GM12865 (cell line): ENCODE measurements around the gene PTPRK.

ENCODE experiments used
- DNase-seq: peaks from one replicate; pipeline ENCODE4 v3.0.0; 2010; ENCODE audit warnings: low read depth
- H3K4me3 ChIP-seq: 2 replicates; pipeline ENCODE4 v1.5.1; 2011; ENCODE audit warnings: mild to moderate bottlenecking, low read depth, low read length, control low read depth
- TF ChIP-seq, protein P1 (sequence below): IDR thresholded peaks from 2 replicates; pipeline ENCODE4 v1.5.1; 2011; ENCODE audit warnings: low read length, control low read depth, low read depth, inconsistent platforms; ENCODE audit not compliant: insufficient read depth; ENCODE audit errors: missing control alignments

Gene PTPRK

DNA sequence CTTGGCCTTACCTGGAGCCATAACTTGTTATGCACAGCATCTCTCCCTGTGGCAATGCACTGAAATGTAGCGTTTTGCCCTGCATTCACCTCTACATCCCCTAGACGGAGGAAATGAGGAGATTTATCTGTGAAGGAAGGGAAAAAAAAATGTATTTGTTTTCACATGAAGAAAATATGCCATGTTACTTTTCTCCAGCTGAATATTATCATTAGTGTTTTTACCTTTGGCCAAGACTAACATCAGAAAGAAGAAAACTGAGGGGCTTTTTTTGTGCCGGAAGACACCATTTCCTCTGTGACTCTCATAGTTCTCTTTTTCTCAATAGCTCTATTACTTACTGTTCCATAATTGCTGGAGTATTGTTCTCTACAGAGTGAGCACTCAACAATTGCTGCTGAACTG lies 280.4 kb downstream of the PTPRK start:
- peak; percentile 5 for DNase-seq
- TF ChIP-seq, protein P1, sequence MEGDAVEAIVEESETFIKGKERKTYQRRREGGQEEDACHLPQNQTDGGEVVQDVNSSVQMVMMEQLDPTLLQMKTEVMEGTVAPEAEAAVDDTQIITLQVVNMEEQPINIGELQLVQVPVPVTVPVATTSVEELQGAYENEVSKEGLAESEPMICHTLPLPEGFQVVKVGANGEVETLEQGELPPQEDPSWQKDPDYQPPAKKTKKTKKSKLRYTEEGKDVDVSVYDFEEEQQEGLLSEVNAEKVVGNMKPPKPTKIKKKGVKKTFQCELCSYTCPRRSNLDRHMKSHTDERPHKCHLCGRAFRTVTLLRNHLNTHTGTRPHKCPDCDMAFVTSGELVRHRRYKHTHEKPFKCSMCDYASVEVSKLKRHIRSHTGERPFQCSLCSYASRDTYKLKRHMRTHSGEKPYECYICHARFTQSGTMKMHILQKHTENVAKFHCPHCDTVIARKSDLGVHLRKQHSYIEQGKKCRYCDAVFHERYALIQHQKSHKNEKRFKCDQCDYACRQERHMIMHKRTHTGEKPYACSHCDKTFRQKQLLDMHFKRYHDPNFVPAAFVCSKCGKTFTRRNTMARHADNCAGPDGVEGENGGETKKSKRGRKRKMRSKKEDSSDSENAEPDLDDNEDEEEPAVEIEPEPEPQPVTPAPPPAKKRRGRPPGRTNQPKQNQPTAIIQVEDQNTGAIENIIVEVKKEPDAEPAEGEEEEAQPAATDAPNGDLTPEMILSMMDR: no peak
- no peak overlapping the region for H3K4me3 ChIP-seq

DNA sequence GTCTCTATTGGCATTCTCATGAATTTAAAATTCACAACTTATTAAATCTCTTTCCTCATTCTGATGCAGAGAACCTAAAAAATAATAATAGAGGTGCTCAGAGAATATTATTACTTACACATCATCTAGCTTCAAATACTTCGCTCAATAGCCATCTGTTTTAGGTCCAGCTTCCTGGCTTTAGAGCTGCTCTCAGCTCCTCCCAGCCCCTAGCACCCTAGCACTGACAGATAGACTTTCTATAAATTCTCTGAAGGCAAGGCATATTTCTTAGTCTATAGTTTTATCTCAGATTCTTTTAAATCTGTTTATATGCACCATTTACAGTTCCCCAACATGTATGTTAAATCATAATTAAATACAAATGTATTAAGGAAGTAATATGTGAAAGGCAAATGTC lies 281.3 kb downstream of the PTPRK start:
- H3K4me3 ChIP-seq: no peak overlapping the region
- DNase-seq: no peak
- TF ChIP-seq, protein P1: no peak

DNA sequence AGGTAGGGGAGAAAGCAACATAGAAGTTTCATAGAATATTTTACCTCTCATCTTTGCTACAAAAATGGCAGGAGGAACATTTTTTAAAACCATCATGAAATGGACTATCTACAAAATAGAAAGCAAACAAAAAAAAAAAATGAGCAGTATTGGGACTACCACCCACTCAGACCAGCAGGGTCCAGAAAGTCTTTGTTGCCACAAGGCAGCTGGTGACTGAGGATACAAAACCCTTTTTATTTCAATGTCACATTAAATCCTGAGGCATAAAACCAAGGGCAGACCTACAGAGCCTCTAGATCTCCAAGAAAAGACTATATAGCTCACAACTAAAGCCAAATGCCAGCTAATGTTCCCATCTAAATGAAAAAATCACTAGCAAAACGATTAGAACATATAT lies 282.2 kb downstream of the PTPRK start:
- TF ChIP-seq, protein P1: no peak
- H3K4me3 ChIP-seq: no peak overlapping the region
- DNase-seq: no peak

DNA sequence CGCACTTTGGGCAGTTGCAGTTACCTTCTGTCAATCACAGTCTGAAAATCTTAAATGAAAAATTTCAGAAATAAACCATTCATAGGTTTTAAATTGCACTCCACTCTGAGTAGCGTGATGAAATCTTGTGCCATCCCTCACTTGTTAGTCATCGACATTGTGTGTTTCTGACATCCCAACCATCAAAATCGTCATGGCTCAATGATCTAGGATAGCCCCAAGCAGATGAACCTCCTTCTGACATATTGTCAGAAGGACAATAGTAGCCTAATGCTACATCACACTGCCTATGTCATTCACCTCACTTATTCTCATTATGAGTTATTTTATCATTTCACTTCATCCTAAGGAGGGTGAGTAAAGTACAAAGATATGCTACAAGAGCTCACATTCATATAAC lies 284.8 kb downstream of the PTPRK start:
- DNase-seq: no peak
- TF ChIP-seq, protein P1: no peak
- H3K4me3 ChIP-seq: no peak overlapping the region

DNA sequence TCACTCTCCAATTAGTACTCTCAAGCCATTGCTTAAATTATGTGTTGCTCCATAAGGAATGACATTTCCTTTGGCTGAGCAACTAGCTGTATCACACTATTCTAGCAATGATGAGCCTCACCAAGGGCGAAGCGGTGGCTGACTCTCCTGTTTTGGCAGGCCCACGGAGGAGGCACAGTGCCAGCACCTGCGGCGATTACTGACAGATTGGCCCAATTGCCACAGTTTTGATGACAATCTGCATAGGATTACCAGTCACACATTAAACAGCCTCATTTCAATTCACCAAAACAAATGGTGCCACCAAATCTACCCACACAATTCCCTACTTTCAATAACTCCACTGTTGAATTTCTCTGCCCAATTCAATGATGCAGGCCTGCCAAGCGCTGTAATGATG lies 286.9 kb downstream of the PTPRK start:
- no peak overlapping the region for H3K4me3 ChIP-seq
- TF ChIP-seq, protein P1: no peak
- no peak for DNase-seq

DNA sequence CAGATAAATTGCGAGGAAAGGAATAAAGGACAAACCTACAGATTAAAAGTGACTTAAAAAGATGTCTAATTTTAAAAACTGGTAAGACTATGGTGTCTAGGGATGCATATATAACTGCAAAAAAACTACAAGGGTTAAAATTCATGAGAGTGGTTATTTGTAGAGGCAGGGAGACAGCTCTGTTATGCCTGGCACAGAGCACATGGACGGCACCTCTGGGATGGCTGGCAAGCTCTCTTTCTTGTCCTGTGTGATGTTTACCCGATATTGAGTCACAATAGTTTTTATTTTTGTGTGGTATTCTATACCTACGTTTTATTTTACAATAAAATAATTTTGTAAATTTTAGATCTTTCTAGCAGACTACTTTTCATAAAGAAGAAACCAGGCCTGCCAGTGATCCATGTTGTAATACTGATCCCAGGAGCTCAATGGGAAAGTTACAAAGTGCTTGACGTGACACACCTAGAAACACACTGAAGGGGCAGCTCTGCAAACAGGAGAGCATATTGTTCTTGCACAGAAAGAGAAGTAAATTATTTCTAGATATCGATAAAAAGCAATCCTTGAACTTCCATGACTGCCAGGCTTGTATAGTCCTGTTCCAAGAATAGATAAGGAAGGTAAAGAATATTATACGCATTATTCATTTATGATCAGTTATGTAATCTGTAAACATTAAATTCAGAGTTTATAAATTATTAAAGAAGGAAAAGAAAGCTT lies 290.0 kb downstream of the PTPRK start:
- H3K4me3 ChIP-seq: no peak overlapping the region
- DNase-seq: no peak
- TF ChIP-seq, protein P1: no peak

DNA sequence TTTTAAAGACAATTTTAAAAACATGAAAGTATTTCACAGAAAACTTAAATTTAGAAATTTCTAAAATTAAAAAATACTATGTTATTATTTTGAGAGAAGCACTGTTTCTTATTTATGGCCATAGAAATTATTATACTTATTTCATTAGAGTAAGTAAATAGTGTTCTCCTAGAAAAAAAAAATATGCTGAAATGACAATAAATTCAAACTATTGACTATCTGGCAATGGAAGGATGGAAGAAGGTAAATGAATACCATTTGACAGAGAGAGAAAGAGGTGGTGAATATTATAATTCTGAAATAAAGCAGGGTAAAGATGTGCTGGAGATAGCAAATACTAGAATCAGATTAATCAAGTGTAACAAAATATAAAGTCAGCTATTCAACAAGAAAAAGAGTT lies 294.8 kb downstream of the PTPRK start:
- TF ChIP-seq, protein P1: no peak
- no peak overlapping the region for H3K4me3 ChIP-seq
- no peak for DNase-seq
